Measurements from ENCODE around the gene PGA4. TPM values are rescaled to one million over a fixed set of nuclear protein-coding genes. Genes with fewer than 3 reads are reported as not detected.

The PGA4 gene
- polyA plus RNA-seq, 1 donor = 3.3 TPM

DNA sequence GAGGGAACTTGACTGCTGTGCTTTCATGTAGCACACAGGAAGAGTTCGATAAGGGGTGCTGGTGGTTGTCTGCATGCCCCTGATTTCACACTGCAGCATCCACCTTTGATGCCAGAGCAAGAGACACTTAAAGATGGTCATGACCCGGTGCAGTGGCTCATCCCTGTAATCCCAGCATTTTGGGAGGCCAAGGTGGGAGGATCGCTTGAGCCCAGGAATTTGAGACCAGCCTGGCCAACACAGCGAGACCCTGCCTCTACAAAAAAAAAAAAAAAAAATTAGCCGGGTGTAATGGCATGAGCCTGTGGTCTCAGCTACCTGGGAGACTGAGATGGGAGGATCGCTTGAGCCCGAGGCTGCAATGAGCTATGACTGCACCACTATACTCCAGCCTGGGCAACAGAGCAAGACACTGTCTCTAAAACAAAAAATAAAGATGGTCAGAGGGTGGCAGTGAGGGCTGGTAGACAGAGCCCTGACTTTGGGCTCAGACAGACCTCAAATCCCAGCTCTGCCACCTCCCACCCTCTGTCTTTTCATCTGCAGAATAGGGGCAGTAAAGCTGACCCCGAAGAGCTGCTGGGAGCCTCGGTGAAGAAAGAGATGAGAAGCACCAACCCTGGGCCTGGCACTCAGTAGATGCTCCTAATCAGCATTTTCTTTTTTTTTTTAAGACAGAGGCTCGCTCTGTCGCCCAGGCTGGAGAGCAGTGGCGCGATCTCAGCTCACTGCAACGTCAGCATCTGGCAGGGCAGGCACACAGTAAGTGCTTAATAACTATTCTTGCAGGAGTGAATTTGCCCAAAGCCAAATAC is 55.2 kb downstream of the PGA4 start:
- H3K27me3 ChIP-seq (ENCODE audit: control insufficient read depth, insufficient read depth, low read length) = no peaks in the 10 kb centered on the region
- no peak overlapping the region for H3K27ac ChIP-seq (ENCODE audit: low read length)
- H3K36me3 ChIP-seq (ENCODE audit: control insufficient read depth, insufficient read depth, low read length) = no peaks in the 10 kb centered on the region
- H3K4me1 ChIP-seq (ENCODE audit: control insufficient read depth, insufficient read depth, low read length) = no peaks in the 10 kb centered on the region
- no peak for DNase-seq
- H3K4me3 ChIP-seq (ENCODE audit: low read length) = no peak overlapping the region
- no CpG with 5 or more reads among the region's 14 CpGs for WGBS (ENCODE audit: insufficient coverage, low lambda C conversion rate)
- no peaks in the 10 kb centered on the region for H3K9me3 ChIP-seq (ENCODE audit: control insufficient read depth, low read depth, low read length)

DNA sequence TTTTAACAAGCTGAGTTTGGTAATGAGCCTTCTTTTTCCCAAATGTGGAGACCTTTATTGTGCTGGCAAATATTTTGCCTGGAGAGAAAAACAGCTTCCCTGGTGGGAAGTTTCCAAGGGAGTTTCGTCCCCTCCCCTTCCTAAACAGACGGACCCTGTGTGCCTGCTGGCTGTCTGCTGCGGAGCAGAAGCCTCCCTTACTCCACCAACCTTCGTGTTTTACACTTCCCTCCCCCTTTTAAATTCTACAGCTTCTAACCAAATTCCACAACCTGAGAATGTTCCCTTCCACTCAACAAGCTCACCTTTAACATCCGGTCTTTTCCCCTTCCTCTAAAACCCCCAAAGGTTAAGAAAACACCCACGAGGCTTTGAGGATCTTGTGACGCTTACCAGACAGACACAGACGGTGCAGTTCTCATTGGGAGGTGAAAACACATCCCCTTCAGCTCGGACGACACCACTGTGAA is 55.9 kb downstream of the PGA4 start:
- WGBS (ENCODE audit: insufficient coverage, low lambda C conversion rate) = 90% methylated on average over 2 of the region's 10 CpGs
- H3K9me3 ChIP-seq (ENCODE audit: control insufficient read depth, low read depth, low read length) = no peaks in the 10 kb centered on the region

DNA sequence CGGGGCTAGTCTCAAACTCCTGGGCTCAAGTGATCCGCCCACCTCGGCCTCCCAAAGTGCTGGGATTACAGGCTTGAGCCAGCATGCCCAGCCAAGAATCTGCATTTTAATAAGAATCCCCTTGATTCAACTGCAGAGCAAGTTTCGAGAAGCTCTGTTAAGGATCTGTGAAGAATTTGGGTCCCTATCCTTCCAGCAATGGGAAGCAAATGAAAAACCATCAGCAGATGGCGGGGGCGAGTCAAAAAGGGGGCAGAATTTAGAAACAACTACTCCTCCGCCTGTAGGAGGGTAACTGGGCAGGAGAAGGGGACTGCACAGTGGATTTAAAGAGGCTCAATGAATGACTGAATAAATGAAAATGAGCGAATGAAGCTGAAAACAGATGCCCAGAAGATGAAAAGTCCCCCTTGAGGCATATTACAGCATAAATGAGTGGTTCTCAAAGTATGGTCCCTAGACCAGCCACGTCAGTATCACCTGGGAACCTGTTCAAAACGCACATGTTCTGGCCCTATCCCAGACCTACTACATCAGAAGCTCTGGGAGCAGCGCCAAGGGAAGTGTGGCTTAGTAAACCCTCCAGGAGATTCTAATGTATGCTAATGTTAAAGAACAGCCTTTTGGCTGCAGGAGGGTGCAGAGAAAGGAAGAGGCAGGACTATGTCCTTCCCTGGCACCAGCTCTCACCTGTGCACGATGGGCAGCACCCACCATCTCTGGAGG is 58.0 kb downstream of the PGA4 start:
- DNase-seq = no peak
- H3K9me3 ChIP-seq (ENCODE audit: control insufficient read depth, low read depth, low read length) = no peaks in the 10 kb centered on the region
- no peak overlapping the region for H3K4me3 ChIP-seq (ENCODE audit: low read length)
- no peak overlapping the region for H3K27ac ChIP-seq (ENCODE audit: low read length)
- H3K36me3 ChIP-seq (ENCODE audit: control insufficient read depth, insufficient read depth, low read length) = no peaks in the 10 kb centered on the region
- H3K27me3 ChIP-seq (ENCODE audit: control insufficient read depth, insufficient read depth, low read length) = no peaks in the 10 kb centered on the region
- H3K4me1 ChIP-seq (ENCODE audit: control insufficient read depth, insufficient read depth, low read length) = no peaks in the 10 kb centered on the region
- 77% methylated on average over 3 of the region's 12 CpGs for WGBS (ENCODE audit: insufficient coverage, low lambda C conversion rate)

More for the DNA sequence above, 55.9 kb downstream of the PGA4 start:
- no peak for DNase-seq
- Histone ChIP-seq H3K36me3 (ENCODE audit: control insufficient read depth, insufficient read depth, low read length) (no peaks in the 10 kb centered on the region), H3K4me3 (ENCODE audit: low read length) (no peak overlapping the region), H3K27me3 (ENCODE audit: control insufficient read depth, insufficient read depth, low read length) (no peaks in the 10 kb centered on the region), H3K27ac (ENCODE audit: low read length) (no peak overlapping the region), H3K4me1 (ENCODE audit: control insufficient read depth, insufficient read depth, low read length) (no peaks in the 10 kb centered on the region)

DNA sequence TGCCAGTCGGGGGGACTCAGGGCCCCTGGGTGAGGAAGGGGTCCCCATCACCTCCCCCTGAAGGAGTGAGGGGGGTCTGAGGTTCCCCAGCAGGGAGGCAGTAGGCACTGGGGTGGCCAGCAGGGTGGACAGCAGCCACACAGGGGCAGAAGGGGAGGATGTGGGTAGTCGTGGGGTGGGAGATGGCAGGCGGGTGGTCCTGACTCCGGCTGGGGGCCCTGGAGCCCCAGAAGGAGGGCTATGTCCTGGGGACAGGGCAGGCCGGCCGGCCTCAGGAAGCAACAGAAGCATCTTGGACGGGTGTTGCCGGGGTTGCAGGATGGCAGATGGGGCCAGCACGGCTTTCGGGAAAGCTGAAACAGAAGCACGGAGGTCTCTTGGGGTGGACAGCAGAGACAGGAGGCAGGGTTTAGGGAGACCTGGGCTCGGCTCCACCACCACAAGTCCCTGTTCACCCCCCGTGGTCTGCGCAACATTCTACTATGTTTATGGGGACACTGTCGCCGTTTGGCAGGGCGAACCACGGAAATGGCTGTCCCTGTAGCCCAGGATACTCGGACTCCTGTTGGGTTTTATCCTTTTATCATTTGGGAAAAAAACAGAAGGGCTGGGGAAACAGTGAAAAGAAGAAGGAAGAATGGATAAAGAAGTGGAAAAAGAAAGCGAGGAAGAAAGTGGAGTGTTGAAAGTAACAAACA is 58.9 kb downstream of the PGA4 start:
- 83% methylated on average over 6 of the region's 20 CpGs for WGBS (ENCODE audit: insufficient coverage, low lambda C conversion rate)
- H3K27me3 ChIP-seq (ENCODE audit: control insufficient read depth, insufficient read depth, low read length) = no peaks in the 10 kb centered on the region
- H3K4me1 ChIP-seq (ENCODE audit: control insufficient read depth, insufficient read depth, low read length) = no peaks in the 10 kb centered on the region
- H3K4me3 ChIP-seq (ENCODE audit: low read length) = no peak overlapping the region
- no peak for DNase-seq
- H3K27ac ChIP-seq (ENCODE audit: low read length) = no peak overlapping the region
- H3K36me3 ChIP-seq (ENCODE audit: control insufficient read depth, insufficient read depth, low read length) = no peaks in the 10 kb centered on the region
- no peaks in the 10 kb centered on the region for H3K9me3 ChIP-seq (ENCODE audit: control insufficient read depth, low read depth, low read length)

Other genes starting within 250 kb of the PGA4 start
- 0.82 TPM for gene CD5, start 119.9 kb upstream of the PGA4 start, polyA plus RNA-seq
- gene VPS37C, start 60.9 kb upstream of the PGA4 start, polyA plus RNA-seq = 32.0 TPM
- 0.63 TPM for gene PGA3, start 18.8 kb upstream of the PGA4 start, polyA plus RNA-seq
- 0.40 TPM for gene PGA5, start 18.8 kb downstream of the PGA4 start, polyA plus RNA-seq
- 5.1 TPM for gene VWCE, start 73.0 kb downstream of the PGA4 start, polyA plus RNA-seq
- 157 TPM for gene DDB1, start 110.8 kb downstream of the PGA4 start, polyA plus RNA-seq
- gene TKFC, start 110.9 kb downstream of the PGA4 start, polyA plus RNA-seq = 285 TPM
- gene CYB561A3, start 139.5 kb downstream of the PGA4 start, polyA plus RNA-seq = 31.1 TPM
- 45.6 TPM for gene TMEM138, start 140.0 kb downstream of the PGA4 start, polyA plus RNA-seq
- gene TMEM216, start 170.2 kb downstream of the PGA4 start, polyA plus RNA-seq = 28.1 TPM
- gene CPSF7, start 207.6 kb downstream of the PGA4 start, polyA plus RNA-seq = 93.4 TPM
- 38.1 TPM for gene SDHAF2, start 207.8 kb downstream of the PGA4 start, polyA plus RNA-seq